Esophagus (tissue), 2 donors: ENCODE results near the gene SLC9B1. TPM values are rescaled to one million over a fixed set of nuclear protein-coding genes. Genes with fewer than 3 reads are reported as not detected.
"Not testable (repeated sequence)": the region's sequence is repeated elsewhere in the genome, so short reads cannot be mapped to it uniquely, and the experiment has no call there.

ENCODE experiments used
- H3K27ac ChIP-seq, 2 donors: one replicate each; pipeline ENCODE4 v1.5.1; 2013; ENCODE audit warnings: low read depth in 2 of 2, mild to moderate bottlenecking in 2 of 2, inconsistent platforms in 1 of 2, low read length in 1 of 2, moderate library complexity in 1 of 2
- H3K27me3 ChIP-seq, 2 donors: one replicate each; pipeline ENCODE4 v1.6.1; 2013; ENCODE audit warnings: low read length in 2 of 2, control low read depth in 1 of 2, mild to moderate bottlenecking in 1 of 2; ENCODE audit not compliant: insufficient read depth in 2 of 2, control insufficient read depth in 1 of 2
- H3K36me3 ChIP-seq, 2 donors: one replicate each; pipeline ENCODE4 v1.6.1; 2013; ENCODE audit warnings: low read length in 1 of 2; ENCODE audit not compliant: control insufficient read depth in 2 of 2, insufficient read depth in 2 of 2
- H3K4me1 ChIP-seq, 2 donors: one replicate each; pipeline ENCODE4 v1.6.1; 2013; ENCODE audit warnings: low read length in 1 of 2; ENCODE audit not compliant: control insufficient read depth in 2 of 2, insufficient read depth in 2 of 2
- H3K4me3 ChIP-seq, 2 donors: one replicate each; pipeline ENCODE4 v1.5.1; 2013; ENCODE audit warnings: low read length in 2 of 2, mild to moderate bottlenecking in 2 of 2, low read depth in 1 of 2, moderate library complexity in 1 of 2
- H3K9me3 ChIP-seq, 2 donors: one replicate each; pipeline ENCODE4 v1.6.1; 2013; ENCODE audit warnings: mild to moderate bottlenecking in 2 of 2, low read depth in 1 of 2, low read length in 1 of 2, moderate library complexity in 1 of 2; ENCODE audit not compliant: control insufficient read depth in 2 of 2, insufficient read depth in 1 of 2
- WGBS, 2 donors: extraction: QIAGEN DNeasy Blood & Tissue Kit; methylation state at CpG; one replicate each; pipeline ENCODE4 v1.1.7; 2013; 5-methylcytosine and 5-hydroxymethylcytosine counted together
- polyA plus RNA-seq, 2 donors: library from polyadenylated mRNA; stranded (reverse); fragments of 200-250 nt; gene quantifications; one replicate each; pipeline ENCODE4 v1.2.3, GENCODE V29; 2013
- donor health status: healthy with polysubstance abuse.
- donor health status: Bipolar disorder and iron deficiency.

The SLC9B1 gene
- polyA plus RNA-seq, 2 donors: 0.08 to 0.18 TPM

GRCh38 chr4:102868781-102869568 is 150.5 kb downstream of the SLC9B1 start, which contains the start of gene CISD2:
Gene CISD2, plus strand, starts transcription at chr4:102868992. Its CDS starts 93 bp downstream, at chr4:102869085.
- Histone ChIP-seq H3K27me3 (no peaks in the 10 kb centered on the region), H3K4me3 (peak within 1 kb of the TSS; percentile 75 to 84), H3K27ac (peak within 1 kb of the TSS; percentile 97 to 99), H3K9me3 (no peaks in the 10 kb centered on the region), H3K36me3 (no peaks in the 10 kb centered on the region), H3K4me1 (no peaks in the 10 kb centered on the region)
- 0% methylated on average over 64 to 71 of the region's 71 CpGs for WGBS, 2 donors

- no peaks in the 10 kb centered on the region for H3K9me3 ChIP-seq
- H3K36me3 ChIP-seq: no peaks in the 10 kb centered on the region
- no peaks in the 10 kb centered on the region for H3K27me3 ChIP-seq
- no peaks in the 10 kb centered on the region for H3K4me1 ChIP-seq
- H3K27ac ChIP-seq: peak overlapping the region; percentile 97 to 99
- 7 to 11% methylated on average over 23 of the region's 23 CpGs for WGBS, 2 donors
- H3K4me3 ChIP-seq: peak overlapping the region; percentile 75 to 84
Measured at GRCh38 chr4:102868153-102868780, 151.2 kb downstream of the SLC9B1 start.

GRCh38 chr4:102867278-102868152 is 152.0 kb downstream of the SLC9B1 start:
- Histone ChIP-seq H3K9me3 (no peaks in the 10 kb centered on the region), H3K4me1 (no peaks in the 10 kb centered on the region), H3K27me3 (no peaks in the 10 kb centered on the region), H3K36me3 (no peaks in the 10 kb centered on the region), H3K27ac (peak overlapping the region; percentile 97 to 99), H3K4me3 (peak overlapping the region; percentile 75 to 84)
- 73 to 78% methylated on average over 12 of the region's 12 CpGs for WGBS, 2 donors

- 92 to 98% methylated on average over 5 of the region's 5 CpGs for WGBS, 2 donors
- H3K27ac ChIP-seq, H3K9me3 ChIP-seq: not testable (repeated sequence)
Measured at GRCh38 chr4:102865327-102865726, 154.2 kb downstream of the SLC9B1 start.

GRCh38 chr4:102862747-102863146 is 156.8 kb downstream of the SLC9B1 start:
- Histone ChIP-seq H3K36me3 (no peaks in the 10 kb centered on the region), H3K27ac (no peak overlapping the region), H3K4me3 (no peak overlapping the region), H3K9me3 (peaks cover 0 to 3% of the 10 kb centered on the region in 2 donors), H3K4me1 (no peaks in the 10 kb centered on the region), H3K27me3 (no peaks in the 10 kb centered on the region)
- WGBS, 2 donors: 92 to 100% methylated on average over 1 of the region's 1 CpG

More at GRCh38 chr4:102865327-102865726, 154.2 kb downstream of the SLC9B1 start:
- not testable (repeated sequence) for H3K27me3 ChIP-seq, H3K4me3 ChIP-seq, H3K4me1 ChIP-seq, H3K36me3 ChIP-seq

- Histone ChIP-seq H3K4me3 (no peak overlapping the region), H3K9me3 (peaks cover 0 to 3% of the 10 kb centered on the region in 2 donors), H3K36me3 (no peaks in the 10 kb centered on the region), H3K27ac (no peak overlapping the region), H3K27me3 (no peaks in the 10 kb centered on the region), H3K4me1 (no peaks in the 10 kb centered on the region)
- WGBS, 2 donors: 88 to 96% methylated on average over 1 of the region's 1 CpG
Measured at GRCh38 chr4:102862016-102862415, 157.5 kb downstream of the SLC9B1 start.

GRCh38 chr4:102860611-102861324 is 158.7 kb downstream of the SLC9B1 start:
- H3K4me1 ChIP-seq: no peaks in the 10 kb centered on the region
- whole genome bisulfite sequencing, 2 donors: 83 to 97% methylated on average over 2 of the region's 2 CpGs
- no peaks in the 10 kb centered on the region for H3K36me3 ChIP-seq
- H3K9me3 ChIP-seq: peaks cover 0 to 3% of the 10 kb centered on the region in 2 donors
- no peak overlapping the region for H3K4me3 ChIP-seq
- H3K27ac ChIP-seq: no peak overlapping the region
- no peaks in the 10 kb centered on the region for H3K27me3 ChIP-seq

GRCh38 chr4:102858828-102859464 is 160.6 kb downstream of the SLC9B1 start:
- no peaks in the 10 kb centered on the region for H3K27me3 ChIP-seq
- H3K36me3 ChIP-seq: no peaks in the 10 kb centered on the region
- H3K4me3 ChIP-seq: no peak overlapping the region
- H3K4me1 ChIP-seq: no peaks in the 10 kb centered on the region
- peaks cover 0 to 3% of the 10 kb centered on the region in 2 donors for H3K9me3 ChIP-seq
- WGBS, 2 donors: 85 to 90% methylated on average over 2 of the region's 2 CpGs
- H3K27ac ChIP-seq: no peak overlapping the region
